Stimulated activated memory B cell treated with anti-CD40 and anti-IgM and Interleukin-4, amounts not matched to agents 10 μg/mL and 1 μg/mL and 100 μg/mL, for 72 hours (primary cell): Measurements from ENCODE around the gene CLIP4.

Experiments used
- ATAC-seq: fragments of 150-1000 bp; cut with Tn5 transposase; 2 replicates; pipeline ENCODE4 v1.10.0; 2021
- H3K27ac Mint-ChIP-seq: one replicate; pipeline ENCODE4 v1.8.0; 2022; ENCODE audit warnings: mild to moderate bottlenecking, mixed read lengths
- H3K27me3 Mint-ChIP-seq: one replicate; pipeline ENCODE4 v1.8.0; 2022; ENCODE audit warnings: mixed read lengths
- H3K36me3 Mint-ChIP-seq: one replicate; pipeline ENCODE4 v1.8.0; 2022; ENCODE audit warnings: mixed read lengths
- H3K4me1 Mint-ChIP-seq: one replicate; pipeline ENCODE4 v1.8.0; 2022; ENCODE audit warnings: mixed read lengths
- H3K4me3 Mint-ChIP-seq: one replicate; pipeline ENCODE4 v1.8.0; 2022; ENCODE audit warnings: mild to moderate bottlenecking, moderate library complexity, mixed read lengths
- H3K9me3 Mint-ChIP-seq: one replicate; pipeline ENCODE4 v1.8.0; 2022; ENCODE audit warnings: mixed read lengths

Gene CLIP4

DNA sequence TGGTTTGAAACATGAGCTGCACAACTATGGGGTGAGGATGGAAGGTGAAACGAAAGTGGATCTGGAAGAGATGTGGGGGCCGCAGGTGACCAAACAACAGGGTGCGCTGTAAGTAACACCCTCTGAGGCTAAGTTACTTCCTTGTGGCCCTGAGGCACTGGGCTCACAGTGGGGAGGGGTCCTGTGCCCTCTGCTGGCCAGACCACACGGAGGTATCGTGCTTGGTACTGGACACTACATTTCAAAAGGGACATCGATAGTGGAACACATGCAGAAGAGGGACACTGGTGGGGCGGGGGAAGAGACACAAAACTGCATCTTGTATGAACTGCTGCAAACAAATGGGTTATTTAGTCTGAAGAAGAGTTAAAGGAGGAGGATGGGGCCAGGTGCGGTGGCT is 110.6 kb downstream of the CLIP4 start:
- H3K9me3 Mint-ChIP-seq: no peaks in the 10 kb centered on the region

GRCh38 chr2:29226375-29226774 is 111.2 kb downstream of the CLIP4 start:
- Mint-ChIP-seq H3K27ac (no peak overlapping the region), H3K27me3 (peaks cover 57% of the 10 kb centered on the region), H3K4me3 (no peak overlapping the region), H3K36me3 (no peaks in the 10 kb centered on the region), H3K4me1 (no peaks in the 10 kb centered on the region), H3K9me3 (no peaks in the 10 kb centered on the region)
- ATAC-seq: no peak

More for the DNA sequence above, 110.6 kb downstream of the CLIP4 start:
- Mint-ChIP-seq H3K4me3 (no peak overlapping the region), H3K27ac (no peak overlapping the region), H3K27me3 (peaks cover 57% of the 10 kb centered on the region), H3K36me3 (no peaks in the 10 kb centered on the region), H3K4me1 (no peaks in the 10 kb centered on the region)
- ATAC-seq: no peak

GRCh38 chr2:29226808-29227207 is 111.6 kb downstream of the CLIP4 start:
- ATAC-seq: no peak
- Mint-ChIP-seq H3K27ac (no peak overlapping the region), H3K27me3 (peaks cover 53% of the 10 kb centered on the region), H3K4me3 (no peak overlapping the region), H3K36me3 (no peaks in the 10 kb centered on the region), H3K9me3 (no peaks in the 10 kb centered on the region), H3K4me1 (no peaks in the 10 kb centered on the region)

DNA sequence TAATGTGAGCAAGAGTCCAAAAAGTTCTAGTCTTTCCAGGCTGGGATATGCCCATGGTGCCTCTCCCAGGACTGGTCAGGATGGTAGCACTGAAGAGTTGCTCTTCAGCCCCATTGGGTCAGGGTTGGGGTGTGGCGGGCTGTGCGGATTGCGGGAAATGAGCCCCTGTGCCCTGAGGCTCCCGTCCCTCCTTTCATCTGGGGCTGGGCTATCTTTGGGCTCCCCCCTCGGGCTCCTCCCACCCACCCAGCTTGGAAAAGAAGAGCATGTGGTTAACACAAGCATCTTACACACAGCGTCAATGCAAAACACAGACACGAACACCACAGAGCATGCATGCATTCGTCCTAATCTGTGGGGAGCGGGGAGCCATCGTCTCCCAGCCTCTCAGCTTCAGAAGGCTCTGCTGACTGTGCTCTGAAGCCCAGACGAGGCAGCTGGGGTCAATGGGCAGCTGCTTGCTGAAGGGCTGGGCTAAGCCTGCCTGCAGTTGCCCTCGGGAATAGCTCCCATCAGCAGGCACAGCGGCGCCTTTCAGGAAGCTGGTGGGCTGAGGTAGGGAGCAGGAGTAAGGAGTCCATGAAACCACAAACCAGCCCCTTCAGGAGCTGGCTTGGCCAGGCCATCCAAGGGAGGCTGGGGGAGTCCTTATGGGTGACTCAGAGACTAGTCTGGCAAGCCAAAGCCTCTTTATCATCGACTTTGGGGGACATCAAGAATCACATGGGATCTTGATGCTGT is 112.9 kb downstream of the CLIP4 start:
- H3K9me3 Mint-ChIP-seq: no peaks in the 10 kb centered on the region
- ATAC-seq: no peak
- H3K36me3 Mint-ChIP-seq: no peaks in the 10 kb centered on the region
- no peak overlapping the region for H3K4me3 Mint-ChIP-seq
- H3K4me1 Mint-ChIP-seq: no peaks in the 10 kb centered on the region
- H3K27me3 Mint-ChIP-seq: peaks cover 47% of the 10 kb centered on the region
- H3K27ac Mint-ChIP-seq: no peak overlapping the region

DNA sequence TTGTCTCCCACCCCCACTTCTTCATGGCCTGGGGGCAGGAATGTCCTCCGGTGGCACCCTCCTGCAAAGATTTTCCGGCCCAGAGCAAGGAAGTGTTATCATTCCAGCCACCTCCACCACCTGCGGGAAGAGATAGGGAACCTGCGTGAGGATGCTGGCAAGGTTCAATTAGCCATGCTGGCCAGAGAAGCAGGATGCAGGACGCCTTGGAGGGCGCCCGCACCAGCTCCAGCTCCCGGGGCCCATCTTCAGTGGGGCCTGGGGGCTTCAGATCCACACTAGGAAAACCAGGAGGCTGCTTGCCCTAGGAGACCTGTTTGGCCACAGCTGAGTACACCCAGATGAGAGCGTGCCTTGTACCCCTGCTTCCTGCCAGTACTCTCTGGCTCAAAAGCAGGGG is 113.7 kb downstream of the CLIP4 start:
- Mint-ChIP-seq H3K9me3 (no peaks in the 10 kb centered on the region), H3K4me3 (no peak overlapping the region), H3K27me3 (peaks cover 47% of the 10 kb centered on the region), H3K4me1 (no peaks in the 10 kb centered on the region), H3K27ac (no peak overlapping the region), H3K36me3 (no peaks in the 10 kb centered on the region)
- no peak for ATAC-seq

DNA sequence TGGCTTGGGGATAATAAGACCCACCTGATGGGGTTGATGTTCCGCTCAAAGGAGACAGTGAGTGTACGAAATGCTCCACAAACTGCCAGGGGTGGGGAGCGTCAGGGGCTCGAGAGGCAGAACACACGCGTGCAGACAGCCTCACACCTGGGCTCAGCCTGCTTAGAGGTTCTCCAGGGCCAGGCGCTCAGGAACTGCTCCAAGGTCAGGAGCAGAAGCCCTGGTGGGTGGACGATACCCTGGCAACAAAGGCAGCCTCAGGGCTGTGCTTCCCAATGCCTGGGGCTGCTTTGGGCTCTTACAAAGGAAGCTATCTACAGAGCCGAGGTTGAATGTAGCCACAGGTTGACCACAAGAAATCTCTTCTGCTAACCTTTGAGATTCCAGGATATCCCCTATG is 114.4 kb downstream of the CLIP4 start:
- no peak for ATAC-seq
- Mint-ChIP-seq H3K27me3 (peaks cover 45% of the 10 kb centered on the region), H3K9me3 (no peaks in the 10 kb centered on the region), H3K4me1 (no peaks in the 10 kb centered on the region), H3K4me3 (no peak overlapping the region), H3K36me3 (no peaks in the 10 kb centered on the region), H3K27ac (no peak overlapping the region)

- H3K4me3 Mint-ChIP-seq: no peak overlapping the region
- peaks cover 31% of the 10 kb centered on the region for H3K27me3 Mint-ChIP-seq
- no peaks in the 10 kb centered on the region for H3K36me3 Mint-ChIP-seq
- H3K27ac Mint-ChIP-seq: no peak overlapping the region
- no peaks in the 10 kb centered on the region for H3K4me1 Mint-ChIP-seq
- ATAC-seq: no peak
- no peaks in the 10 kb centered on the region for H3K9me3 Mint-ChIP-seq
Measured at GRCh38 chr2:29232041-29232440, 116.8 kb downstream of the CLIP4 start.

DNA sequence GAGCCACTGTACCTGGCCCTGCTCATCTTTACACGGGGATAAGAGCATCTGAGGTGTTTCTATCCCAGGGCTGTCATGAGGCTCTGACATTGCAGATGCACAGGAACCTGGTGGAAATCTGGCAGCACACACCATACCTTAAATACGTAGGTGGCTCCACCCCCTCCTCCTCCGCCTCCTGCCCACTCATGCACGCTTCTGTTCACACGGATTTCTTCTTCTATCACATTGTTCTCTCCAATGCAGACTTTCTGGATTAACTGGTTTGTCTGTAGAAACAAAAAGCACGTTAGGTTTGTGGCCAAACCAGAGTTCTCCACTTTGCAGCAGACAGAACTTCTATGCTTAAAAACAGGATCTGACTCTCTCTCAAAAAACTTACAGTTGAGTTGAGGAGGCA is 118.2 kb downstream of the CLIP4 start:
- ATAC-seq: no peak
- Mint-ChIP-seq H3K27ac (no peak overlapping the region), H3K27me3 (peaks cover 33% of the 10 kb centered on the region), H3K4me1 (no peaks in the 10 kb centered on the region), H3K9me3 (no peaks in the 10 kb centered on the region), H3K4me3 (no peak overlapping the region), H3K36me3 (no peaks in the 10 kb centered on the region)

GRCh38 chr2:29235411-29235810 is 120.2 kb downstream of the CLIP4 start:
- Mint-ChIP-seq H3K36me3 (no peaks in the 10 kb centered on the region), H3K4me3 (no peak overlapping the region), H3K27ac (no peak overlapping the region), H3K27me3 (peaks cover 26% of the 10 kb centered on the region), H3K9me3 (no peaks in the 10 kb centered on the region), H3K4me1 (no peaks in the 10 kb centered on the region)
- no peak for ATAC-seq

GRCh38 chr2:29236074-29236473 is 120.9 kb downstream of the CLIP4 start:
- H3K4me1 Mint-ChIP-seq: peaks cover 3% of the 10 kb centered on the region
- no peak overlapping the region for H3K4me3 Mint-ChIP-seq
- ATAC-seq: no peak
- H3K9me3 Mint-ChIP-seq: no peaks in the 10 kb centered on the region
- no peak overlapping the region for H3K27ac Mint-ChIP-seq
- H3K36me3 Mint-ChIP-seq: no peaks in the 10 kb centered on the region
- peaks cover 29% of the 10 kb centered on the region for H3K27me3 Mint-ChIP-seq

GRCh38 chr2:29238497-29238896 is 123.3 kb downstream of the CLIP4 start:
- Mint-ChIP-seq H3K4me1 (peaks cover 18% of the 10 kb centered on the region), H3K27ac (no peak overlapping the region), H3K4me3 (no peak overlapping the region), H3K36me3 (no peaks in the 10 kb centered on the region), H3K27me3 (peaks cover 35% of the 10 kb centered on the region), H3K9me3 (no peaks in the 10 kb centered on the region)
- no peak for ATAC-seq
